PC-9 (cell line): ENCODE data around the gene VPS9D1. TPM values are rescaled to one million over a fixed set of nuclear protein-coding genes. Genes with fewer than 3 reads are reported as not detected.

Experiments
- BruUV-seq: library from RNA; stranded (reverse); fragments of 400-500 nt; replicated peaks from 2 replicates; lab custom pipeline; 2021; lab: Mats Ljungman, UMichigan
- CTCF ChIA-PET: fragments of 300-600 bp; sonication (Branson Sonifier 250); formaldehyde crosslinking; loops from one replicate; lab custom pipeline; 2022; ENCODE audit warnings: antibody characterized with exemption; lab: Charles Lee
- POLR2A ChIA-PET: fragments of 300-600 bp; sonication (Branson Sonifier 250); formaldehyde crosslinking; loops from one replicate; lab custom pipeline; 2022; ENCODE audit warnings: antibody characterized with exemption; ENCODE audit not compliant: unreplicated experiment; lab: Charles Lee
- DNase-seq, 2 experiments: peaks; one replicate each; pipeline versions ENCODE4 v3.0.0 to v3.0.0-alpha.2; 2015 to 2022; ENCODE audit warnings: mixed read lengths in 1 of 2
- H2AFZ ChIP-seq: fragments of 200-600 bp; sonication (generic); 2 replicates; pipeline ENCODE4 v1.8.1; 2017; ENCODE audit warnings: antibody characterized with exemption
- H3F3A ChIP-seq: fragments of 200-600 bp; sonication (generic); 2 replicates; pipeline ENCODE4 v1.8.1; 2017; ENCODE audit warnings: antibody characterized with exemption, mild to moderate bottlenecking, low read depth; ENCODE audit not compliant: insufficient read depth
- H3K27ac ChIP-seq: fragments of 200-600 bp; sonication (generic); 2 replicates; pipeline ENCODE4 v1.6.1; 2016; ENCODE audit warnings: mixed run types
- H3K27me3 ChIP-seq: fragments of 200-600 bp; sonication (generic); 2 replicates; pipeline ENCODE4 v1.6.1; 2016; ENCODE audit warnings: low read depth, mixed run types; ENCODE audit not compliant: insufficient read depth
- H3K36me3 ChIP-seq: fragments of 200-600 bp; sonication (generic); 2 replicates; pipeline ENCODE4 v1.6.1; 2016; ENCODE audit warnings: low read depth, mixed run types
- H3K4me1 ChIP-seq: fragments of 200-600 bp; sonication (generic); replicated peaks from 2 replicates; pipeline ENCODE4 v1.6.1; 2016; ENCODE audit warnings: mixed run types; ENCODE audit not compliant: insufficient read depth
- H3K4me2 ChIP-seq: fragments of 200-600 bp; sonication (generic); 2 replicates; pipeline ENCODE4 v1.6.1; 2017; ENCODE audit warnings: mixed run types
- H3K4me3 ChIP-seq: fragments of 200-600 bp; sonication (generic); 2 replicates; pipeline ENCODE4 v1.6.1; 2016; ENCODE audit warnings: mixed run types
- H3K79me2 ChIP-seq: fragments of 200-600 bp; sonication (generic); 2 replicates; pipeline ENCODE4 v1.6.1; 2017; ENCODE audit warnings: low read depth, mixed run types
- H3K9me2 ChIP-seq: fragments of 200-600 bp; sonication (generic); 2 replicates; pipeline ENCODE4 v1.8.1; 2017; ENCODE audit warnings: mild to moderate bottlenecking; ENCODE audit not compliant: insufficient read depth
- H3K9me3 ChIP-seq: fragments of 200-600 bp; sonication (generic); 2 replicates; pipeline ENCODE4 v1.8.1; 2016; ENCODE audit warnings: low read depth; ENCODE audit not compliant: insufficient read depth
- H4K20me1 ChIP-seq: fragments of 200-600 bp; sonication (generic); 2 replicates; pipeline ENCODE4 v1.8.1; 2017; ENCODE audit not compliant: insufficient read depth
- EZH2 ChIP-seq: fragments of 200-600 bp; sonication (generic); IDR thresholded peaks from 2 replicates; pipeline ENCODE4 v1.8.0; 2017; ENCODE audit warnings: antibody characterized with exemption, low read depth
- intact Hi-C: fragments of 100-400 bp; cut with micrococcal nuclease; formaldehyde crosslinking; loops from one replicate; pipeline ENCODE4 v1.10.0; 2022; ENCODE audit not compliant: unreplicated experiment
- total RNA-seq: library from RNA; stranded (reverse); gene quantifications from 2 replicates; pipeline ENCODE4 v1.2.3, GENCODE V29; 2021
- TF ChIP-seq, protein P1 (sequence below): fragments of 200-600 bp; sonication (generic); conservative IDR thresholded peaks from 2 replicates; pipeline ENCODE4 v1.6.1; 2017; ENCODE audit warnings: mixed run types, antibody characterized with exemption, mild to moderate bottlenecking, moderate library complexity

The VPS9D1 gene
- total RNA-seq, 1 experiment from 2014 or later: 15.2 TPM

DNA sequence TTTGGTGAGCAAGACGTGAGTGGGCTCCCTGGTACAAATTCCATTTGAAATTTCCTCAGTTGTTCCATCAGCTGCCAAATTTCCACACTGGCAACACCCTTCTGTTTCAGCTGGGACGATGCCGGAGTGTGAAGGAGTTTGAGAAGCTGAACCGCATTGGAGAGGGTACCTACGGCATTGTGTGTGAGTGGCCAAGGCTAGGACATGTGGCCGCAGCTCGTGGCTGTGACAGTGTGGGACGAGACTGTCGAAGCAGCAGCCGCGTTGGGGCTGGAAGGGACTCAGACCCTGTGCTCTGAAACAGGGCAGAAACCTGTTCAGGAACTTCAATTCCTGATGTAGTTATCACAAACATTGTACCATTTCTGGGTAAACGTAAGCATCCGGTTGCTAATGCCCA is 31.6 kb downstream of the VPS9D1 start:
- Histone ChIP-seq H3K79me2 (peaks cover 32% of the 10 kb centered on the region), H3K27ac (no peak overlapping the region), H2AFZ (no peak overlapping the region), H3K4me3 (no peak overlapping the region), H3K4me2 (no peak overlapping the region), H3K27me3 (no peaks in the 10 kb centered on the region), H3K36me3 (peaks cover 5% of the 10 kb centered on the region; the same call in 1 of the 2 replicates), H4K20me1 (peaks cover 12% of the 10 kb centered on the region), H3K9me3 (no peaks in the 10 kb centered on the region), H3K9me2 (no peaks in the 10 kb centered on the region), H3K4me1 (peaks cover 11% of the 10 kb centered on the region), H3F3A (peaks cover 26% of the 10 kb centered on the region)
- POLR2A ChIA-PET: no interaction called here
- BruUV-seq: no TSS peak
- intact Hi-C loops: no loop called here
- TF ChIP-seq EZH2: no peak
- TF ChIP-seq, protein P1, sequence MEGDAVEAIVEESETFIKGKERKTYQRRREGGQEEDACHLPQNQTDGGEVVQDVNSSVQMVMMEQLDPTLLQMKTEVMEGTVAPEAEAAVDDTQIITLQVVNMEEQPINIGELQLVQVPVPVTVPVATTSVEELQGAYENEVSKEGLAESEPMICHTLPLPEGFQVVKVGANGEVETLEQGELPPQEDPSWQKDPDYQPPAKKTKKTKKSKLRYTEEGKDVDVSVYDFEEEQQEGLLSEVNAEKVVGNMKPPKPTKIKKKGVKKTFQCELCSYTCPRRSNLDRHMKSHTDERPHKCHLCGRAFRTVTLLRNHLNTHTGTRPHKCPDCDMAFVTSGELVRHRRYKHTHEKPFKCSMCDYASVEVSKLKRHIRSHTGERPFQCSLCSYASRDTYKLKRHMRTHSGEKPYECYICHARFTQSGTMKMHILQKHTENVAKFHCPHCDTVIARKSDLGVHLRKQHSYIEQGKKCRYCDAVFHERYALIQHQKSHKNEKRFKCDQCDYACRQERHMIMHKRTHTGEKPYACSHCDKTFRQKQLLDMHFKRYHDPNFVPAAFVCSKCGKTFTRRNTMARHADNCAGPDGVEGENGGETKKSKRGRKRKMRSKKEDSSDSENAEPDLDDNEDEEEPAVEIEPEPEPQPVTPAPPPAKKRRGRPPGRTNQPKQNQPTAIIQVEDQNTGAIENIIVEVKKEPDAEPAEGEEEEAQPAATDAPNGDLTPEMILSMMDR: no peak
- CTCF ChIA-PET: interaction anchor here (0.6 kb wide), 1 partner anchor 11 kb away, joined by 5 read pairs; no protein-coding TSS in a partner anchor
- no peak for DNase-seq

DNA sequence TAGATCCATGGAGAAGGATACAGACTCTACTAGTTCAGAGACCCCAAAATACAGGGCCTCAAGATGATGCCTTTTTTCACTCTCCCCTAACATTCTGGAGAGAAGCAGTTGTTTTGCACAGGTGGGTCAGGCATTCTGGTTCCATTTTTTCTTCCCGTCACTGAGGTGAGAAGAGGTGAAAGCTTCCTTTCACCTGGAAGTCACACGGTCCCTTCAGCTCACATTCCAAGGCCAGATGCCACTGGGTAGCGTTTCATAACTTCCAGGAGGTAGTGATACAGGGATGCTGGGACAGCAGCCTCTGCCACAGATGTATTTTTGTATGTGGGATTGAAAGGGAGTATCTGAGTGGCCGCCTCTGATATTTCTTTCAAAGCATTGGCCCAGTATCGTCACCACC is 32.3 kb downstream of the VPS9D1 start:
- no peaks in the 10 kb centered on the region for H3K9me2 ChIP-seq
- no peak for DNase-seq
- TF ChIP-seq EZH2: no peak
- TF ChIP-seq, protein P1: no peak
- H3K4me3 ChIP-seq: no peak overlapping the region
- peaks cover 11% of the 10 kb centered on the region for H3K4me1 ChIP-seq
- H4K20me1 ChIP-seq: peaks cover 12% of the 10 kb centered on the region
- no peak overlapping the region for H2AFZ ChIP-seq
- H3K79me2 ChIP-seq: peaks cover 32% of the 10 kb centered on the region
- intact Hi-C loops: no loop called here
- no peaks in the 10 kb centered on the region for H3K9me3 ChIP-seq
- H3K4me2 ChIP-seq: peak overlapping the region; percentile 93; the same call in 1 of the 2 replicates
- H3F3A ChIP-seq: peaks cover 23% of the 10 kb centered on the region
- peaks cover 5% of the 10 kb centered on the region for H3K36me3 ChIP-seq
- BruUV-seq: no TSS peak
- H3K27ac ChIP-seq: no peak overlapping the region
- CTCF ChIA-PET: interaction anchor here (0.7 kb wide), 1 partner anchor 15 kb away, joined by 17 read pairs; no protein-coding TSS in a partner anchor
- H3K27me3 ChIP-seq: no peaks in the 10 kb centered on the region
- POLR2A ChIA-PET: no interaction called here

DNA sequence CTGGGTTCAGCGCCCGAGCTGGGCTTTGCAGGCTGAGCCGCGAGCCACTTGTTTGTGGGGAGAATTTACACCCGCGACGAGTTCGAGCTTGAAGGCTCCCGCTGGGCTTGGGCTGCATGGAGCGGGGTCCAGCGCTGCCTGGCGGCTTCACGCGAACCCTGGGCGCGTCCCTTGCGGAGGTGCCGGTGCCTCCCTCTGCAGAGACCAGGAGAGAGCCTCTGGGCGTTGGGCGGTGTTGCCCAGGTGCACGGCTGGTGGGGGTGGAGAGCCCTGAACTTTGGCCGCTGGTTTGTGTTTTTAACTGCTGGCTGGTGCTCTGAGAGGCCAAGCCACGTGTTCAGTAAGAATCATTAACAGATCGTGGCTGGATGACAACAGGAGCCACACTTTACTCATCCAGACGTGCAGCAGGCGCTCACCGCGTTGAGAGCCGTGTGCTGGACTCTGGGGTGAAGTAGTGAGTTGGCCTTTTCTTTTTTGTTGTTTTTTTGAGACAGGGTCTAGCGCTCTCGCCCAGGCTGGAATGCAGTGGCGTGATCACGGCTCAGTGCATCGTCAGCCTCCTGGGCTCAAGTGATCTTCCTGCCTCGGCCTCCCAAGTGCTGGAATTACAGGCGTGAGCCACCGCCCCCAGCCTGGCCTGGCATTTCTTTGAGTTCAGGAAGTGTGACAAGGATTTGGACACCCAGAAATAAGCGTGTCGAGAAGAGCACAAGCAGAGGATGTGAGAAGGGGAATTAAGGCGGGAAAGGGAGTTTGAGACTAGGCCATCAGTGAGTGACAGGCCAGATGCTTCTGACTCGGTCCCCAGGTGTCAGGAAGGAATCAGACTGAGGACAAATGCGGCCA is 33.4 kb downstream of the VPS9D1 start:
- Histone ChIP-seq H3K9me3 (no peaks in the 10 kb centered on the region), H3K79me2 (peaks cover 32% of the 10 kb centered on the region), H3K9me2 (no peaks in the 10 kb centered on the region), H2AFZ (peak overlapping the region; percentile 90), H3K27me3 (no peaks in the 10 kb centered on the region), H3F3A (peaks cover 13% of the 10 kb centered on the region), H3K27ac (peak overlapping the region; percentile 40), H3K4me1 (peaks cover 11% of the 10 kb centered on the region), H3K4me2 (peak overlapping the region; percentile 93), H3K36me3 (peaks cover 5% of the 10 kb centered on the region), H4K20me1 (peaks cover 12% of the 10 kb centered on the region), H3K4me3 (peak overlapping the region; percentile 82)
- POLR2A ChIA-PET: no interaction called here
- CTCF ChIA-PET: interaction anchor here (0.5 to 1.0 kb wide), 2 partner anchors 13 to 216 kb away, joined by 3 to 5 read pairs; no protein-coding TSS in a partner anchor
- TF ChIP-seq EZH2: no peak
- TF ChIP-seq, protein P1: no peak
- peak; percentile 50 to 57 for DNase-seq
- intact Hi-C loops: no loop called here
- BruUV-seq: TSS peak; percentile 48
